Ascending aorta (tissue), 2 donors: ENCODE results near the gene TRMT11. TPM values are rescaled to one million over a fixed set of nuclear protein-coding genes. Genes with fewer than 3 reads are reported as not detected.
A peak's percentile ranks its signal among the peaks of the same experiment; 100 is the strongest.

ENCODE experiments used
- DNase-seq, 2 donors: peaks; one replicate each; pipeline ENCODE4 v3.0.0-alpha.2; 2019; ENCODE audit warnings: low spot score in 2 of 2
- H3K27ac ChIP-seq, 2 donors: fragments of 200-600 bp; sonication (generic); one replicate each; pipeline ENCODE4 v1.5.1; 2016 to 2017; ENCODE audit warnings: mild to moderate bottlenecking in 1 of 2
- H3K27me3 ChIP-seq: fragments of 200-600 bp; sonication (generic); one replicate; pipeline ENCODE4 v1.5.1; 2017
- H3K36me3 ChIP-seq, 2 donors: fragments of 200-600 bp; sonication (generic); one replicate each; pipeline ENCODE4 v1.5.1; 2016
- H3K4me1 ChIP-seq, 2 donors: fragments of 200-600 bp; sonication (generic); one replicate each; pipeline ENCODE4 v1.5.1; 2016 to 2017; ENCODE audit warnings: mild to moderate bottlenecking in 1 of 2
- H3K4me3 ChIP-seq, 2 donors: fragments of 200-600 bp; sonication (generic); one replicate each; pipeline ENCODE4 v1.5.1; 2016 to 2017; ENCODE audit warnings: mild to moderate bottlenecking in 1 of 2
- H3K9me3 ChIP-seq, 2 donors: fragments of 200-600 bp; sonication (generic); one replicate each; pipeline ENCODE4 v1.5.1; 2016
- intact Hi-C: fragments of 100-400 bp; cut with DNase I; formaldehyde crosslinking; loops from one replicate; pipeline ENCODE4 v1.15.1; 2023
- total RNA-seq: library from RNA; depleted of rRNA; stranded (reverse); fragments of >200 nt; gene quantifications from one replicate; pipeline ENCODE4 v1.1.0, GENCODE V29; 2016
- TF ChIP-seq, protein P1 (sequence below), 3 experiments: fragments of 200-600 bp in 2 of 3; fragments of 450-650 bp in 1 of 3; sonication (generic) in 2 of 3; IDR thresholded peaks; one replicate each; pipeline ENCODE4 v1.5.1; 2016 to 2019; ENCODE audit warnings: antibody characterized with exemption in 3 of 3, mild to moderate bottlenecking in 1 of 3, moderate library complexity in 1 of 3

The TRMT11 gene
- total RNA-seq, 1 donor from 2014 or later = 44.6 TPM

DNA sequence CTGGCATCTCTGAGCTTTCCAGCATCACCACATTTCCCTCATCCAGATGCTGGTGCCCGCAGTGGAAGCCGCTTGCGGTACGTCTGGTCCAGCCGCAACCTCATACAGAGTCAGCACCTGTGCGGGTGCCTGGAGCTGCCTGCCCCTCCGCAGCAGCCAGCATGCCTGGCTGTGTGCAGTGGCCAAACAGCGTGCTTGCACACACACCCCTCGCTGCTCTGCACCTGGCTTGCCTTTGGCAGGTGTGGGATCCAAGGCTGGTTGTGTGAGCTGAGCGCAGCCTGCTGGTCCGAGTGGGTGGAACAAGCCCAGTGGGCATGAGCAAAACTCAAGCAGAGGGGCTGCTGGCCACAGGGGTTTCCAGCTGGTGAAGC lies 32.9 kb upstream of the TRMT11 start:
- H3K4me3 ChIP-seq = no peak overlapping the region
- H3K27me3 ChIP-seq = no peaks in the 10 kb centered on the region
- no peak for DNase-seq
- intact Hi-C loops = loop anchor here (10.0 kb wide), 1 partner anchor 509 kb away; no protein-coding TSS in a partner anchor
- H3K27ac ChIP-seq = no peak overlapping the region
- no peaks in the 10 kb centered on the region for H3K36me3 ChIP-seq
- TF ChIP-seq, protein P1, sequence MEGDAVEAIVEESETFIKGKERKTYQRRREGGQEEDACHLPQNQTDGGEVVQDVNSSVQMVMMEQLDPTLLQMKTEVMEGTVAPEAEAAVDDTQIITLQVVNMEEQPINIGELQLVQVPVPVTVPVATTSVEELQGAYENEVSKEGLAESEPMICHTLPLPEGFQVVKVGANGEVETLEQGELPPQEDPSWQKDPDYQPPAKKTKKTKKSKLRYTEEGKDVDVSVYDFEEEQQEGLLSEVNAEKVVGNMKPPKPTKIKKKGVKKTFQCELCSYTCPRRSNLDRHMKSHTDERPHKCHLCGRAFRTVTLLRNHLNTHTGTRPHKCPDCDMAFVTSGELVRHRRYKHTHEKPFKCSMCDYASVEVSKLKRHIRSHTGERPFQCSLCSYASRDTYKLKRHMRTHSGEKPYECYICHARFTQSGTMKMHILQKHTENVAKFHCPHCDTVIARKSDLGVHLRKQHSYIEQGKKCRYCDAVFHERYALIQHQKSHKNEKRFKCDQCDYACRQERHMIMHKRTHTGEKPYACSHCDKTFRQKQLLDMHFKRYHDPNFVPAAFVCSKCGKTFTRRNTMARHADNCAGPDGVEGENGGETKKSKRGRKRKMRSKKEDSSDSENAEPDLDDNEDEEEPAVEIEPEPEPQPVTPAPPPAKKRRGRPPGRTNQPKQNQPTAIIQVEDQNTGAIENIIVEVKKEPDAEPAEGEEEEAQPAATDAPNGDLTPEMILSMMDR (IDR thresholded peaks at IDR 0.05) = no peak
- peaks cover 0 to 2% of the 10 kb centered on the region in 2 donors for H3K4me1 ChIP-seq
- H3K9me3 ChIP-seq = no peaks in the 10 kb centered on the region

DNA sequence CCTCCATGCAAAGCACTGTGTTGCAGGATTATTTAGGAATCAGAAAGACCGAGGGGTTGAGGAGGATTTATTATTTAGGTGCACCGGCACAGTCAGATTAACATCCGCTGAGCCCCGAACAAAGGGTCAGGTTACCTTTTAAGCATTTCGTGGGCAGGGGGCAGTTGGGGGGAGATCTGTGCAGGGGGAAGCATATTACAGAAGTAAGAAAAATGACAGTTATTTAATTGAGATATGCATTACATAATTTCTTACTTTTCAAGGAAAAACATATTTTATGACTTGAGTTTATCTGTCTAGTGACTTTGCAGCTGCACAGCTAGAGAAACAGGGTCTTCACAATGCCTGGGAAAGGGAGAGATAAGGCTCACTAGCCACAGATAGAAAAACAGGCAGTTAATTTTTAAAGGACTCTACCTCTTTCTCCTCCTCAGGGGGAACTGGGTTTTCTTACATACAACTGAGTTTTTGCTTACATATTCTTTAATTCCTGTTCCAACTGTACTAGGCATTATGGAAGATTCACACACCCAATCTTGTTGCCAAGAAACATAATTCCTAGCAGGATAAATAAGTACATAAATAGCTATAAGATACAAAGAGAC lies 31.5 kb upstream of the TRMT11 start:
- peaks cover 0 to 10% of the 10 kb centered on the region in 2 donors for H3K4me1 ChIP-seq
- H3K4me3 ChIP-seq = no peak overlapping the region
- intact Hi-C loops = loop anchor here (10.0 kb wide), 1 partner anchor 510 kb away; no protein-coding TSS in a partner anchor
- DNase-seq = no peak
- H3K27me3 ChIP-seq = no peaks in the 10 kb centered on the region
- H3K9me3 ChIP-seq = no peaks in the 10 kb centered on the region
- no peak overlapping the region for H3K27ac ChIP-seq
- TF ChIP-seq, protein P1 (IDR thresholded peaks at IDR 0.05) = no peak
- no peaks in the 10 kb centered on the region for H3K36me3 ChIP-seq

DNA sequence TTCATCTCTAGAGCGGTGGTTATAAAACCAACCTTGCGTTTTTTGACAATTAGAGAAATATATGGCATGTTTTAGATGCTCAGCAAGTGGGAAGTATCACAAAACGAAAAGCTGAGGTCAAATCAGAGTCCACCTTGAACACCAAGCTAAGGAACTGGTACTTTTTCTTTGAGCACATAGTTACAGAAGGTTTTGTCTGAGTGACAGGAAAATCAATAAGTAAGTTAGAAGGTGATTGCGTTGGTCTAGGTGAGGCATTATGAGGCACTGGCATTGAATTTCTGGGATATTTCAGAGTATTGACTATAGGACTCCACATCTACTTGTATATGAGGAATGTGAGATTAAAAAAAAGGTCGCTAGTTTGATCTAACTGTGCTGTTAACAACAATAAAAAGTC lies 30.4 kb upstream of the TRMT11 start:
- H3K4me1 ChIP-seq = peaks cover 0 to 10% of the 10 kb centered on the region in 2 donors
- no peak for DNase-seq
- H3K27ac ChIP-seq = peak overlapping the region; percentile 79 to 93
- H3K36me3 ChIP-seq = no peaks in the 10 kb centered on the region
- intact Hi-C loops = loop anchor here (1.0 to 10.0 kb wide), 4 partner anchors 37 to 645 kb away; no protein-coding TSS in a partner anchor
- no peaks in the 10 kb centered on the region for H3K9me3 ChIP-seq
- H3K27me3 ChIP-seq = no peaks in the 10 kb centered on the region
- peak overlapping the region; percentile 87 to 91 for H3K4me3 ChIP-seq
- TF ChIP-seq, protein P1 (IDR thresholded peaks at IDR 0.05) = no peak

DNA sequence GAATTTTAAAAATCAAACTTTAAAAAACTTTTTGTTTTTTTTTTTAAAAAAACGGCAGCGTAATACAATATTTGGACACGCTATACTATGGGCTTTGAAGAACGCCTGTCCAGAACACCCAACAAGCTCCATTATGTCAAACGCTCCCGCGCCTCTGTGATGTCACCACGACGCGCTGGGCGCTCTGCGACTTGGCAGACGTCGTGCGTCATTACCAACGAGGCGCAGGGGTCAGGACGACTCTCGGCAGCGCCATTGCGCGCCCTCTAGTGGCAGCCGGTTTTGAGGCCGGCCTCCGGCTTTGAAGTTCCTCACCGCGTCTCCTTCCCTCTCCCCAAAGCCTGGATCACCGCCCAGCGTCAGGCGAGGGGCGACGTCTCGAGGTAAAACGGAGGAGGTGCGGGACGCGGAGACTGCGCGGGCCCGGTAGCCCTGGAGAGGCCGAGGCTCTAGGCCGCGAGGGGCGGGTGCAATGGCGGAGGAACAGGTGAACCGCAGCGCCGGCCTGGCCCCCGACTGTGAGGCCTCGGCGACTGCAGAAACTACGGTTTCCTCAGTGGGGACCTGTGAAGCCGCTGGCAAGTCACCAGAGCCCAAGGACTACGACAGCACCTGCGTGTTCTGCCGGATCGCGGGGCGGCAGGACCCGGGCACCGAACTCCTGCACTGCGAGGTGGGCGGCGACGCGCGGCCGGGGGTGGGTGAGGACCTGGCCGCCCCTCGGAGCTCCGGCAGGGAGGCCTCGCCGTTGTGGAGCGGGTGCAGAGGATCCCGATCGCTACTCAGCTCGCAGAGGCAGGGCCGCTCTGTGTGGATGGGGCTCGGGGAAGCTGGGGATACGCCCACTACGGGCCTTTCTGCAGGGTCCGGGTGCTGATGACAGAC lies 29.6 kb upstream of the TRMT11 start, which contains the start of gene HINT3:
TSS of gene HINT3 (plus strand) at position 265 of the 885 bp plus-strand sequence. CDS start at position 473, 208 bp downstream.
- intact Hi-C loops = loop anchor here (1.0 to 10.0 kb wide), 4 partner anchors 37 to 646 kb away; no protein-coding TSS in a partner anchor
- no peaks in the 10 kb centered on the region for H3K9me3 ChIP-seq
- peak within 1 kb of the TSS; percentile 87 to 91 for H3K4me3 ChIP-seq

DNA sequence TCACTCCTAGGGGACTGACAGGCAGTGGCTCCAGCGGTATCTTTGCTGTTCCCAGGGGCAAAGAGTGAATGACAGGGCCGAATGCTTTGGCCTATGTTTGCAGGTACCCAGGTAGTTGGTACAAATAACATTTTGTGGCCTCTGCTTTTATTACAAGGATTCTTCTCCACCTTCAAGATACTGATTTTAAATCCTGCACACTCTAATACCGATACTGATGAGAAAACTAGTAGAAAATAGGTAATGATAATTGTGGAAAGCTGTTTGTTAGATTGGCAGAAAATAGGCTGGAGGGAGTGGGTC lies 29.0 kb upstream of the TRMT11 start:
- no peaks in the 10 kb centered on the region for H3K36me3 ChIP-seq
- peaks cover 0 to 10% of the 10 kb centered on the region in 2 donors for H3K4me1 ChIP-seq
- no peaks in the 10 kb centered on the region for H3K9me3 ChIP-seq
- no peaks in the 10 kb centered on the region for H3K27me3 ChIP-seq
- TF ChIP-seq, protein P1 (IDR thresholded peaks at IDR 0.05) = no peak
- DNase-seq = no peak
- H3K4me3 ChIP-seq = peak overlapping the region; percentile 87 to 91
- H3K27ac ChIP-seq = peak overlapping the region; percentile 79 to 93
- intact Hi-C loops = loop anchor here (2.0 to 10.0 kb wide), 3 partner anchors 177 to 647 kb away; no protein-coding TSS in a partner anchor

More for the DNA sequence above, 29.6 kb upstream of the TRMT11 start, which contains the start of gene HINT3:
- H3K4me1 ChIP-seq = peaks cover 0 to 10% of the 10 kb centered on the region in 2 donors
- TF ChIP-seq, protein P1 (IDR thresholded peaks at IDR 0.05) = peak; percentile 96 to 99 (median 99)
- no peaks in the 10 kb centered on the region for H3K27me3 ChIP-seq
- H3K27ac ChIP-seq = peak within 1 kb of the TSS; percentile 79 to 93
- DNase-seq = peak; percentile 91 to 98
- H3K36me3 ChIP-seq = no peaks in the 10 kb centered on the region
